Stimulated activated effector memory CD8-positive, alpha-beta T cell treated with anti-CD3 and anti-CD28 coated beads, Interleukin-12 subunit alpha, Interleukin-12 subunit beta, amount 100 ng/mL, for 72 hours (primary cell): ENCODE data around the gene GEMIN2.
"Not testable (repeated sequence)": the region's sequence is repeated elsewhere in the genome, so short reads cannot be mapped to it uniquely, and the experiment has no call there.

Experiments used
- ATAC-seq: fragments of 150-1000 bp; cut with Tn5 transposase; 2 replicates; pipeline ENCODE4 v1.10.0; 2021
- DNase-seq, 2 donors: peaks; one replicate each; pipeline ENCODE4 v3.0.0; 2021 to 2022; ENCODE audit warnings: low spot score in 2 of 2
- H3K27ac Mint-ChIP-seq: one replicate; pipeline ENCODE4 v1.8.0; 2022; ENCODE audit warnings: mild to moderate bottlenecking, mixed read lengths
- H3K36me3 Mint-ChIP-seq: one replicate; pipeline ENCODE4 v1.8.0; 2022; ENCODE audit warnings: mild to moderate bottlenecking, mixed read lengths
- H3K4me1 Mint-ChIP-seq: one replicate; pipeline ENCODE4 v1.8.0; 2022; ENCODE audit warnings: mixed read lengths
- H3K4me3 Mint-ChIP-seq: one replicate; pipeline ENCODE4 v1.8.0; 2022; ENCODE audit warnings: mild to moderate bottlenecking, mixed read lengths
- H3K9me3 Mint-ChIP-seq: one replicate; pipeline ENCODE4 v1.8.0; 2022; ENCODE audit warnings: mixed read lengths

The GEMIN2 gene

DNA sequence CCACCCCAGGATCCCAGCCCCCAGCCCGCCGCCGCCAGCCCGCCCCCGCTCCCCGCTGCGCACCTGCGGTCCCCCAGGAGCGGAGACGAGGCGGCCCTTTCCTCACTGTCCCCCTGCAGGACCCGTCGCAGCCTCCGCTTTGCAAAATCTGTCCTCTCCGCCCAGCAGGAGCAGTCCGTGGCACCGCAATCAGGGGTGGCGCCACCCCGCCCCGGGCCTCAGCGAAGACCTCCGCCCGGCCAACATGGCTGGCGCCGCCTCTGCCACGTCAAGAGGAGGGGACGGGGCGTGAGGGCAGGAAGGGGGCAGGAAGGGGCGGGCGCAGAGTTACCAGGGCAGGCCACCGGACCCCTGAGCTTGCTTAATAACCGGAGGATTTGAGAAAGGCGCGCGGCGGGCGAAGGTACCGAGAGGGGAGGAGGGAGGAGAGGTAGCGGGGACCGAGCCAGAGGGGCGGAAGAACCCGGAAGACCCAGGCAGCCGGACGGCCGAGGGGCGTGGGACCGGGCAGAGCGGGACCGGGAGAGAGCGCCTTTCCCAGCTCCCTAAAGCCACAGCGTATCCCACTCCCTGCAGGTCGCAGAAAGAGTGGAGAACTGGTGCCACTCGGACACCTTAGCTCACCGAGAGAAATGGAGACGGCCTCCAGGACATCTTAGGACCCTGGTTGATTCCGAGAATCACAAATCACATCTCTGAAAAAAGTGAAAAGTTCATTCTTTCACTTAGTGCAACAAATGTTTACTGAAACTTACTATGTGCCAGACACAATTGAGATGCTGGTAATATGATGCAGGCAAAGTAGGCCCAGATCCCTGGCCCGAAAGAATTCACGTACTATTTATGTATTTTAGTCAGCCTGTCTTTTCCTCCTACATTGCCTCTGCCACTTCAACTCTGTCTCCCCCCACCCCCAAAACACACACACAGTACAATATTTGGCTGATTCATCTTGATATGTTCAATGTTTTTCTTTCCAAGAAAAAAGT is 10.9 kb upstream of the GEMIN2 start, which contains the start of gene SEC23A:
SEC23A (minus strand) TSS at position 267 of the 989 bp plus-strand sequence. CDS start 7,117 bp downstream, outside the sequence.
- DNase-seq: peak; percentile 63 to 89
- Mint-ChIP-seq H3K4me1 (peaks cover 35% of the 10 kb centered on the region), H3K27ac (peak within 1 kb of the TSS; percentile 97), H3K9me3 (no peaks in the 10 kb centered on the region), H3K36me3 (peaks cover 23% of the 10 kb centered on the region), H3K4me3 (peak within 1 kb of the TSS; percentile 87)
- ATAC-seq: peak; percentile 97

DNA sequence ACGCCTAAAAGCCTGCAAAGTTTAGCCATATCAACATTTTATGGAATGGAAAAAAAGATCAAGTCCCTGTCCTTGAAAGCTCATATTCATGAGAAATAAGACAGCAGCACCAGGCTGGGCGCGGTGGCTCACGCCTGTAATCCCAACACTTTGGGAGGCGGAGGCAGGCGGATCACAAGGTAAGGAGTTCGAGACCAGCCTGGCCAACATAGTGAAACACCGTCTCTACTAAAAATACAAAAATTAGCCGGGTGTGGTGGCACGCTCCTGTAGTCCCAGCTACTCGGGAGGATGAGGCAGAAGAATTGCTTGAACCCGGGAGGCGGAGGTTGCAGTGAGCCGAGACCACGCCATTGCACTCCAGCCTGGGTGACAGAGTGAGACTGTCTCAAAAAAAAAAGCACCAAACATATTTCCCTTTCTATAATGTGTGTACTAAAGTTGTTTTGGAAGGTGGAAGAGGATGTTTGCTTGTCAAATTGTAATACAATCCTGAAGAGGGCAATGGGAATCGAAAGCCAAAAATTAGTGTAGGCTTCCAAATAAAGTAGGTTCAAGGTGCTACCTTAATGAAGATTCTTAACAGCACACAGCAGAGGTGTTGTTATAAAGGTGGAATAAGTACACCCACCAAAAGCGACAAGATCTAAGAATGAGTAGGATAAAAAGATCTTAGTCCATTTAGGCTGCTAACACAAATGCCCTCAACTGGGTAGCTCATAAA is 9.9 kb upstream of the GEMIN2 start:
- not testable (repeated sequence) for DNase-seq, H3K9me3 Mint-ChIP-seq, ATAC-seq
- peak overlapping the region; percentile 87 for H3K4me3 Mint-ChIP-seq
- peaks cover 35% of the 10 kb centered on the region for H3K4me1 Mint-ChIP-seq
- H3K27ac Mint-ChIP-seq: peak overlapping the region; percentile 97
- peaks cover 17% of the 10 kb centered on the region for H3K36me3 Mint-ChIP-seq

DNA sequence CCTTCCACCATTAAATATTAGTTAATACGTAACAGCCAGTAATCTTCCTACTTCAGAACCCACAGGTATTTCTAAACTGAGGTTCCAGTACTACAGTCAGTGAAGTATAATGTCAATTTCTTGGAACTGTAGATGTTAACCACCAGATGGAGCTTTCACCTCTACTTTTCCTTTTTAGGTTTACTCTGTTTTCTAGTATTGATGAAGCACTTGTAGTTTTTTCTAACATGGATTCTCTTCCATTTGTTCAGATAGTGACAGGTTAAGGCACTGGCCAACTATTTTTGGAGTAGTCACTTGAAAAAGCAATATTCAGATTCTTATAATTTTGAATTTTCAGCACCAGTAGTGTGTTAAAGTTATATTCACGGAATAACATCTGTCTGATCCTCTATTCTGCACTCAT is 6.5 kb upstream of the GEMIN2 start:
- ATAC-seq (no peak), DNase-seq (no peak)
- peaks cover 11% of the 10 kb centered on the region for H3K4me1 Mint-ChIP-seq
- peaks cover 7% of the 10 kb centered on the region for H3K36me3 Mint-ChIP-seq
- no peak overlapping the region for H3K27ac Mint-ChIP-seq
- H3K4me3 Mint-ChIP-seq: no peak overlapping the region
- no peaks in the 10 kb centered on the region for H3K9me3 Mint-ChIP-seq

DNA sequence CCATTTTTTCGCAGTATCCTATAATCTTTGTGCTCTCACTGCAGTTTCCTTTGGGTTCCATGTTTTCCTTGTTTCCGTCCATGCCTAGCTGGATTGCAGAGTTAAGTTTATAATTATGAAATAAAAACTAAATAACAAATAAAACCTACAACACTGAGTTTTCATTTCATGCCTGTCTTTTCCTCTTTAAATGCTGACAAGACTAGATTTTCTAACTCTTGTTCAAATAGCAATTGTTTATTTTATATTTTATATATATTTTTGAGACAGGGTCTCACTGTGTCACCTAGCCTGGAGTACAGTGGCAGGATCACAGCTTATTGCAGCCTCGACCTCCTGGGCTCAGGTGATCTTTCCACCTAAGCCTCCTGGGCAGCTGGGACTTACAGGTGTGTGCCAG is 5.3 kb upstream of the GEMIN2 start:
- Mint-ChIP-seq H3K4me1 (peaks cover 9% of the 10 kb centered on the region), H3K9me3 (no peaks in the 10 kb centered on the region), H3K27ac (no peak overlapping the region), H3K4me3 (no peak overlapping the region), H3K36me3 (no peaks in the 10 kb centered on the region)
- DNase-seq: no peak
- ATAC-seq: no peak

DNA sequence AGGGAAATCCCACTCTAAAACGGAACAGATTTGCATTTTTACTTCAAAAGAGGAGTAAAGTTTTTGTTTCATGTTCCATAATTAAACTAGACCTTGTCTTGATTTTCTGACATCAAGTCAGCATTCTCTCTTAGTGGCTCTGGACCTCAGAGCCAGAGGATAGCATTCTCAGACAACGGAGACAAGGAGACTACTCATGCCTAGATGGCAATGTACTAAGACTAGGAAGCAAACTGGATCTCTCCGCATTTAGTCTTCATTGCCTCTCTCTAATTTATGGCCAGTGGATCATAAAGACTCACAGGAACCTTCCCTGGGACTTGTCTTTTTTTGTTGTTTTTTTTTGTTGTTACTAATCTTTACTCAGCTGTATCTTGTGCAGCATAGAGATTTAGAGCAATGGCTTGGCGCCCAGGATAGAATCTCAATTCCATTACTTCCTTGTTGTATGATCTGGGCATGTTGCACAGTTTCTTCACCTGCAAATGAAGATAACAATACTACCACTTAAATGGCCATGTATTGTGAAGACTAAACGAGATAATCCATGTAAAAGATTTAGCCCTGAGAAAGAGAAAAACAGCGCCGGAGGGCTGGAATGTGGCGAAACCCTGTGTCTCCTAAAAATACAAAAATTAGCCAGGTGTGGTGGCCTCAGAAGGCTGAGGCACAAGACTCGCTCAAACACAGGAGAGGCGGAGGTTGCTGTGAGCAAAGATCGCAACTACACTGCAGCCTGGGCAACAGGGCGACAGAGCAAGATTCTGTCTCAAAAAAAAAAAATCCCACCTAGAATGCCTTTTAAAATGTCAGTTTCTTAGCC is 4.0 kb upstream of the GEMIN2 start:
- DNase-seq: no peak
- Mint-ChIP-seq H3K27ac (no peak overlapping the region), H3K4me1 (peaks cover 10% of the 10 kb centered on the region), H3K4me3 (no peak overlapping the region), H3K9me3 (no peaks in the 10 kb centered on the region), H3K36me3 (peaks cover 13% of the 10 kb centered on the region)
- ATAC-seq: no peak

DNA sequence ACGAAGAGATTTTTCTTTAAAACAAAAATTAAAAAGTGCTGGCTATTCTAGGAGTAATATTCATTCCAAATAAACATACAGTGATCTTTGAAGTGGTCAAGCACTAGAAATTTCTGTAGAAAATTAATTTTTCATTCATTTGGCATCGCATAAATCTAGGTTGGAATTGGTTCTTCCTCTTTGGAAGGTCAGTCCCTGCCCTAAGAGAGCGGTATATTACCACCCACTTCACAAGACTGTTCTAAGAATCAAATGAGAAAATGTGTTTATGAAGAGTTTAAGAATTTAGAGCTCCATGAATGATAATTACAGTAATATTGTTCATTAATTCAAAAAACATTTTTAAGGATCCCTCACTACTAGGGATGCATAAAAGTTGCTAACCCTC is 444 bp upstream of the GEMIN2 start:
- Mint-ChIP-seq H3K27ac (peak overlapping the region; percentile 82), H3K4me1 (peaks cover 12% of the 10 kb centered on the region), H3K9me3 (no peaks in the 10 kb centered on the region), H3K4me3 (peak overlapping the region; percentile 91), H3K36me3 (peaks cover 44% of the 10 kb centered on the region)
- ATAC-seq (no peak), DNase-seq (no peak)

DNA sequence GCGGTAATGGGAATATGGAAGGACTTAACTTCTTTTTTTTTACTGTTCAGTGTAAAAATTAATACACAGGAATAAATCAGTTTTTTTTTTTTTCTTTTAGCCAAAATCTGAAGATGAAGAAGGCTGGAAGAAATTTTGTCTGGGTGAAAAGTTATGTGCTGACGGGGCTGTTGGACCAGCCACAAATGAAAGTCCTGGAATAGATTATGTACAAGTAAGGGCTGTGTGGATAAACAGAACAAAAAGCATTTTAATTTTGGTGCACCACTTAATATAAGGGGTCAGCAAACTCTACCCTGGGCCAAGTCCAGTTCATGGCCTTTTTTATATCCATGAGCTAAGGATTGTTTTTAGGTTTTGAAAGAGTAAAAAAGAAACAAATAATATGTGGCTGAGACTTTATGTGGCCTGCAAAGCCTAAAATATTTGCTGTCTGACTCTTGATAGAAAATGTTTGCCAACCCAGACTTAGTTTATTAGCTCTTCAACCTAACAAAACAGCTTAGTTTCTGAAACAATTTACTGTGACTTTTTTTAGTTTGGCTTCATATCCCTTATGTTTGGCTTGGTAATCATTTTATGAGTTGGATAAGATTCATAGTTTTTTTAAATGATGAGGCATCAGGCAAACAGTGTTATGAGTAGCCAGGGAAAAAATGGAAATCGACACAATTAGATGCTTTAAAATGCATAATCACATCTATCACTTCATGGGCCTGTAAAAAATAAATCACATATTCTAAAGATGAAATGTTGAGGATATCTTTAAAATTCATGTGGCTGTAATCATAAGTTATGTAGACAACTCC is 8.4 kb downstream of the GEMIN2 start:
- peaks cover 88% of the 10 kb centered on the region for H3K36me3 Mint-ChIP-seq
- no peak overlapping the region for H3K4me3 Mint-ChIP-seq
- DNase-seq (no peak), ATAC-seq (no peak)
- H3K27ac Mint-ChIP-seq: no peak overlapping the region
- no peaks in the 10 kb centered on the region for H3K4me1 Mint-ChIP-seq
- H3K9me3 Mint-ChIP-seq: no peaks in the 10 kb centered on the region

DNA sequence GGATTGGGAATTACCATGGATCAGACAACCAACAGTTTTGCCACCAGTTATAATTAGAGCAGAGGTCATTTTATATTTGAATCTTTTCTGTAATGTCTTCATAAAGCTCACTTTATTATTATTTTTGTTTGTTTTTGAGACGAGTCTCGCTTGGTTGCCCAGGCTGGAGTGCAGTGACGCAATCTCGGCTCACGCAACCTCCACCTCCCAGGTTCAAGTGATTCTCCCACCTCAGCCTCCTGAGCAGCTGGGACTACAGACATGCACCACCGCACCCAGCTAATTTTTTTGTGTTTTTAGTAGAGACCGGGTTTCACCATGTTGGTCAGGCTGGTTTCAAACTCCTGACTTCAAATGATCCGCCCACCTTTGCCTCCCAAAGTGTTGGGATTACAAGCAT is 23.7 kb downstream of the GEMIN2 start:
- not testable (repeated sequence) for H3K4me3 Mint-ChIP-seq, ATAC-seq, H3K9me3 Mint-ChIP-seq, H3K27ac Mint-ChIP-seq, H3K4me1 Mint-ChIP-seq, DNase-seq
- peaks cover 91% of the 10 kb centered on the region for H3K36me3 Mint-ChIP-seq

DNA sequence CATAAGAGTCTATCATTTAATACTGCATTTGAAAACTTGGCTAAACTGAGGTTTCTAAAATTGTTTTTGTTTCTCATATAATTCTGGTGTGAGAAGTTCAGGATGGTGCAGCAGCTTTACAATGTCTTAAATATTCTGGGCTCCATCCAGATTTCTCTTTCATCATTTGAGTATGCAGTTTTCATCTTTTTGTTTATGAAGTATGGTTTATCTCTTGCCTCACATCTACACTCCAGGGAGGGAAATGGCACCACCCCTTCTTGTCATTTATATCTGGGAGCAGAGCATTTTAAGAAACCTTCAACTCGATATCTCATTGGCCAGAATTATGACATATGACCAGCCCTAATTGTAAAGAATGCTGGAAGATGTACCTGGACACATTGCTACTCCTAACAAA is 24.3 kb downstream of the GEMIN2 start:
- Mint-ChIP-seq H3K4me1 (no peaks in the 10 kb centered on the region), H3K9me3 (no peaks in the 10 kb centered on the region), H3K4me3 (no peak overlapping the region), H3K36me3 (peaks cover 88% of the 10 kb centered on the region), H3K27ac (no peak overlapping the region)
- ATAC-seq (no peak), DNase-seq (no peak)

DNA sequence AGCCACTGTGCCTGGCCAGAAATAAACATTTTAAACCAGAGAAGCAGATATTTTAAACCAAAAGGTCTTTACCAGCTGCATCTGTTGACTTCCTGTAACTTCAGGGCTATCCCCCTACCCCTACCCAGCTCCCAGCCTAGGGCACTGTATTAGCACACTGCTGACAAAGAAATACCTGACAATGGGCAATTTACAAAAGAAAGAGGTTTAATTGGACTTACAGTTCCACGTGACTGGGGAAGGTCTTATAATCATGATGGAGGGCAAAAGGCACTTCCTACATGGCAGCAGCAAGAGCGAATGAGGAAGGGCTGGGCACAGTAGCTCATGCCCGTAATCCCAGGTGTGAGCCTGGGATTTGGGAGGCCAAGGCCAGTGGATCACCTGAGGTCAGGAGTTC is 26.0 kb downstream of the GEMIN2 start:
- Mint-ChIP-seq H3K36me3 (peaks cover 71% of the 10 kb centered on the region), H3K9me3 (no peaks in the 10 kb centered on the region), H3K27ac (peak overlapping the region; percentile 45), H3K4me1 (no peaks in the 10 kb centered on the region), H3K4me3 (no peak overlapping the region)
- no peak for DNase-seq
- no peak for ATAC-seq

DNA sequence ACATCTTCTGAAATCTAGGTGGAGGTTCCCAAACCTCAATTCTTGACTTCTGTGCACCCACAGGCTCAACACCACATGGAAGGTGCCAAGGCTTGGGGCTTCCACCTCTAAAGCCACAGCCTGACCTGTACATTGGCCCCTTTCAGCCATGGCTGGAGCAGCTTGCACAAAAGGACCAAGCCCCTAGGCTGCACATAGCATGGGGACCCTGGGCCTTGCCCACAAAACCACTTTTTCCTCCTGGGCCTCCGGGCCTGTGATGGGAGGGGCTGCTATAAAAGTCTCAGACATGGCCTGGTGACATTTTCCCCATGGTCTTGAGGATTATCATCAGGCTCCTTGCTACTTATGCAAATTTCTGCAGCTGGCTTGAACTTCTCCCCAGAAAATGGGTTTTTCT is 27.5 kb downstream of the GEMIN2 start:
- H3K9me3 Mint-ChIP-seq, DNase-seq, ATAC-seq, H3K4me3 Mint-ChIP-seq, H3K4me1 Mint-ChIP-seq, H3K27ac Mint-ChIP-seq: not testable (repeated sequence)
- H3K36me3 Mint-ChIP-seq: peaks cover 57% of the 10 kb centered on the region

DNA sequence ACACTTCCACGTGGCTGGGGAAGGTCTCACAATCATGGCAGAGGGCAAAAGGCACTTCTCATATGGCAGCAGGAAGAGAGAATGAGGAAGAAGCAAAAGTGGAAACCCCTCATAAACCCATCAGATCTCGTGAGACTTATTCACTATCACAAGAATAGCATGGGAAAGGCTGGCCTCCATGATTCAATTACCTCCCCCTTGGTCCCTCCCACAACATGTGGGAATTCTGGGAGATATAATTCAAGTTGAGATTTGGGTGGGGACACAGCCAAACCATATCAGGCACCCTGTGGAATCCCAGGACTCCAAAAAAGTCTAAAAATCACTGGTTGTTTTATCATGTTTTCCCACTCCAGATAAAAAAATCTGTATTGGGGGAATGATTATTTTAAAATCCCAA is 29.1 kb downstream of the GEMIN2 start:
- H3K36me3 Mint-ChIP-seq: peaks cover 53% of the 10 kb centered on the region
- not testable (repeated sequence) for ATAC-seq, H3K27ac Mint-ChIP-seq, H3K9me3 Mint-ChIP-seq, DNase-seq, H3K4me1 Mint-ChIP-seq, H3K4me3 Mint-ChIP-seq

DNA sequence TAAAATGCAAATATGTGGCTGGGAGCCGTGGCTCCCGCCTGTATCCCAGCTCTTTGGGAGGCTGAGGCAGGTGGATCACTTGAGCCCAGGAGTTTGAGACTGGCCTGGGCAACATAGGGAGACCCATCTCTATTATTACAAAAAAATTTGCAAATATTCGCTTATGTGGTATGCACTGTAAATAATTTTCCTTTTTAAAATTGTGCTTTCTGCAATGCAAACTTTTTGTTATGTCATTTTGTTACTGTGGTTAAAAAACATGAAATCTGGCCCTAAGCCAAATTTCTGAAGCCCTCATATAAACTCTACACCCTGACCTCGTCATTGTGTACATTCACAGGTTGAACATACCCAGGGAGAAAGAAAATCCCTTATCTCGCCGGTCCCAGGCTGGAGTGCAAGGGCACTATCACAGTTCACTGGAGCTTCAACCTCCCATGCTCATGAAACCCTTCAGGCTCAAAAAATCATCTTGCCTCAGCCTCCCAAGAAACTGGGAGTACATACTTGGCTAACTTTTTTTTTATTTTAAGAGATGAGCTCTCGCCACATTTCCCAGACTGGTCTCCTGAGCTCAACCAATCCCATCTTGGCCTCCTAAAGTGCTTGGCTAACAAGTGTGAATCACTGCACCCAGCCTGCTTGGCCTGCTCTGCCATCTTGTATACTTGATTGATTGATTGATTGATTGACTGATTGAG is 31.3 kb downstream of the GEMIN2 start:
- DNase-seq: peak in 1 of 2 donors; percentile 38
- Mint-ChIP-seq H3K9me3 (no peaks in the 10 kb centered on the region), H3K27ac (no peak overlapping the region), H3K4me1 (no peaks in the 10 kb centered on the region), H3K36me3 (peaks cover 53% of the 10 kb centered on the region), H3K4me3 (no peak overlapping the region)
- ATAC-seq: no peak
